Activated CD4-positive, CD25-positive, alpha-beta regulatory T cell treated with anti-CD3 and anti-CD28 coated beads, Interleukin-2, amount 50 U/mL, for 24 hours (primary cell): ENCODE results near the gene AGTRAP.
A peak's percentile ranks its signal among the peaks of the same experiment; 100 is the strongest.

Experiments used
- ATAC-seq, 2 donors: fragments of 150-1000 bp; cut with Tn5 transposase; one replicate each; pipeline ENCODE4 v1.10.0; 2021; ENCODE audit warnings: mild to moderate bottlenecking in 1 of 2, moderate library complexity in 1 of 2

The AGTRAP gene

DNA sequence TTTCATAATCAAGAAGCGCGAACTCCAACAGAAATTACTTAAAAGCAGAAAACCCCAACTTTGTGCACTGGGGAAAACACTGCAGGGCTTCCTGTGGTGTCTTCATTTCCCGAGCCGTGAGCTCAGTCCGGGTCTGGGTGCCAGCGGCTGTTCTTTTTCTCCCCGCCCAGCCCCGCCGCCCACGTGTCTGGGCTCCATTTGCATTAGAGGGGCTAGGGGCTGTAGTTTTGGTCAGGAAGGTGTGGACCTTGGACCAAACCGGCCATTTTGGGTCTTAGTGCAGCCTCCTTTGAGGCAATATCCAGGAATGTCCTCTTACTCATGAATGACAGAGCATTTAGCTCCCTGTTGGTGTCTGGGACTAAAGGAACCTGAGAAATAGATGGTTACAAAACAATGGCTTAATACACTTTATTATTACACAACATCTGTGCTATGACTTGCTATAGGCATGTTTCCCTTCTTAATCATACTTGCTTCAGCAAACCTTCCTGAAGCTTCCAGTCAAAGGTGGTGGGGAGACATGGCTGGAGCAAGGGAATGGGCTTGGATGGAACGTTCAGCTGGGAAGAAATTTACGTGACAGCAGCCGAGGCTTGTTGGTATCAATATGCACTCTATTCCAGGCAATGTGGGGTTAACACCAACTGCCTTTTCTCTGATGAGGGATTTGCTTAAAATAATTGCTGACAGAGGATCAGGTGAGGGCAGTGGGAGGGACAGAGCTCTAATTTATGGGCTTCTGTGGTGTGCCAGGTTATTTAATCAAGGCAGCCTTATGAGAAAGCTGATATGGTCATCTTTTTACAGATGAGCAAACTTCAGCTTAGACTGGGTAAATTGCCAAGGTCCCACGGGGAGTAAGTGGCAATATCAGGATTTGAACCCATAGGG is 1.1 kb downstream of the AGTRAP start:
- peak; percentile 25 to 30 for ATAC-seq

DNA sequence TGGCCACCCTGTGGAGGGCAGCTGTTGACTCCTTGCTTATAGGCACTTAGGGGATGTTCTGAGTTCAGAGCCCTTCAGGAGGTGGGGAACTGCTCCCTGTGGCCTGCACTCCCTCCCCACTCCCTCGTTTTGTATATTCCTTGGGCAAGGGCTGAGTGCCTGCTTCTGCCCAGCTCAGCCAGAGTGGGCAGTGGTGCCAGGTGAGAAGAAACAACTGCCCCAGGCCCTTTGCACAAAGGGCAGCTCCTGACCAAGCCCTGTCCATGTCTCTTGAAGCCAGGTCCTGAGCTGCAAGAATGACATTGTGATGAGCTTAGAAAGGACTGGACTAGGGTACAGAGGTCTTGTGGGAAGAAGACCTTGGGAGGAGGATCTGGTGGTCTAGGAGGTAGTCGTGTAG is 2.2 kb downstream of the AGTRAP start:
- no peak for ATAC-seq

DNA sequence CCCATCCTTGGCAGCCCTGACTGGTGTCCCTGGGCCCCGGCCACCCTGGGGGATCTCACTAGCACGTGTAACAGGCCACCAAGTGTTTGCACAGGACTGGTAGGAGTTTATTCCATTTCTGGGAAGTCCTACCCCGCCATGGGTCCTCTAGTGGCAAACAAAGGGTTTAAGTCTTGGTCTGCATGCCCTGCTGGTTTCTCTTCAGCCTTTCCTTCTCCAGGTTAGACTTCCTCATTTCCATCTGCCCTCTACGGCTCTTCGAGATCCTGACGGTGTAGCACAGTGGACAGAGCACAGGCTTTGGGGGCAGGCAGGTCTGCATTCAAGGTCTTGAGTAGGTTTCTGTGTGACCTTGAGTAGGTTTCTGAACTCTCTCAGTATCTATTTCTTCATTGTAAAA is 2.8 kb downstream of the AGTRAP start:
- no peak for ATAC-seq

DNA sequence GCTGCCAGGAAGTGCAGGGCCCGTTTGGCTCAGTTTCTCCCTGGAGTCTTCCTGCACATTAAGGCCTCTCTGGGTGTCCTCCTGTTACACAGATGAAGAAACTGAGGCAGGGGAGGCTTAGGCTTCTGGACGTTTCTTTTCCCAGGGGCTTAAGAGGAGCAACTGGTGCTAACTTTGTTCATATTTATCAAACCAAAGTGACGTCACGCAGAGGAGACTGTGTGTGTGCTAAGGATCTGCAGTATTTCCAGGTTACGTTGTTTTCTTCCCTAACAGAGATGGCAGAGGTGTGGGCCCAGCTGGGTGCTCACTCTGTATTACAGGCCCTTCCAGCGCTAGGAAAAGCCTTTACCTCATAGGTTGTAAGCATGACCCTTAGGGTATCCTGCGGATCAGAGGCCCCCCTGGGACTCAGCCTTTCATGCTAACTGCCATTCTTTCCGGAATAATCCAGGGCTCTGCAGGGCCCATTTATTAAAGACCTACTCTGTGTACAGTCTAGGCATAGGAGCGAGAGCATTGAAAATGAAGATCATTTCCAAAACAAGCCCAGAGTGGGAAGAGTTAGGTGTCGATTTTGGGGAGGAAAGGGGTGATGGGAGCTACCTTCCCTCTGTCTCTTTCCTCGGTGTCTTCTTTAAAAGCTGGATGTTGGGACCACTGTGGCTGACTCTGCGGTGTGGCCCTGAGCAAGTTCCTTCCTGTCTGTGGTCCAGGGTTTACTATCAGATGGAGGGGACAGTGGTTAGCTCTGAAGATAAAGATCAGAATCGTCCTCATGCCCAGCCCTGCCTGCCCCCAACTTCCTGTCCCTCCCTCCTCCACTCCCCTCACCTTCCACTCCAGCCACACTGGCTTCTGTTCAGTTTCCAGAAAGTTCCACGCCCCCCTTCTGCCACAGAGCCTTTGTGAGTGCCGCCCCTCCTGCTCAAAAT is 4.6 kb downstream of the AGTRAP start:
- ATAC-seq, result peak in 1 of 2 donors; percentile 27

DNA sequence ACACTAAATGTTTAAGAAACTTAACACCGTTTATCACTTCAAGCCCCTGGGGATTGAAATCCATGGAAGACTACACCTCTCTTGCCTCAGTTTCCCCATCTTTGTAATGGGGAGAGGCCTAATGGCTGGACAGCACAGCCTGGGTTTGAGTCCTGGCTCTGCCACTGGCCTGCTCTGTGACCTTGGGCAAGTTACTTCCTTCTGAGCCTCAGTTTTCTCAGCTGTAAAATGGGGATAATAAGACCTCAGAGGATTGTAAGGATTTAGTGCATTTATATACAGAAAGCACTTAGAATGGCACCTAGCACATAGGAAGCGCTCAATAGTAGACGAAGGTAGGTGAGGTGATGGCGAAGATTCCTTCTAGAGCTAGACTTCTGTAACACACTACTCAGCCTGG is 5.5 kb downstream of the AGTRAP start:
- no peak for ATAC-seq

DNA sequence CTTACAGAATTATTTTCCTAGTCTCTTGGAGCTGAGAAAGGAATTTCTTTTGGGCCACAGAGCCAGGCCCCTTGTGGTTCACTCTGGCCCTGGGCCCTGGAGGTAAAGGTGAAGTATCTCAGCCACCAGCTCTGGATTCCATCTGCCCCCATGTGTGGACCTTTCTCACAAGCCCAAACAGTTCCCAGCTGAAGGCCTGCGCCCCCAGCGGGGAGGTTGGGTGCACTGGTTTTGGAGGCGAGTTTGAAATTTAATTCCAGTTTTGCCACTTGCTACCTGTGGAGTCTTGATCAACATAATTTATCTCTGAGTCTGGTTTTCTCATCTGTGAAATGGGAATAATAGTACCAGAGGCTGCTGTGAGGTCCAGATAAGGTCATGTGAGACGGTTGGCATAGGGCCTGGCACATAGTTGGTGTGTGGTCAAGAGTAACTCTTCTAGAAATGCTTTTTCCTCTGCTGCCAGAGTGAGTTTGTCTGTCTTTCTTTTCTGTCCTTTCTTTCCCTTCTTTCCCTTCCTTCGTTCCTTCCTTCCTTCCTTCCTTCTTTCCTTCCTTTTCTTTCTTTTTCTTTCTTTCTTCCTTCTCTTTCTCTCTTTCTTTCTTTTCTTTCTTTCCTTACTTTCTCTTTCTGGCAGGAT is 6.1 kb downstream of the AGTRAP start:
- ATAC-seq, result no peak

DNA sequence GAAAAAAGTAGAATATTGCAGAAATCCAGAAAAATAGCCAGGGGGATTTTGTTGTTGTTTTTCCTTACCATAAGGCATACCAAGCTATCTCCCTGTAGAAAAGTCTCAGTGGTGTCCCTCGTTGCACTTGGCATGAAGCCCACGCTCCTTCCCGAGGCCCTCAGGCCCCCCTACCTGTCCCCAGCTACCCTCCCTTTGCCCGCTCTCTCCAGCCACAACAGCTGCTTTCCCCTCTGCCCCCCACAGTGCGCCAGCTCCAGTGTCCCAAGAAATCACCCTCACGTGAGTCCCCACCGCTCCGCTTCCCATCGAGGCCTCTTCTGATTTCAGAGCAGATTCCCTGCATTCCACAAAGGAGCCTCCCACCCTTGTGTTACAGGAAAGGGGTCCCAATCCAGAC is 8.4 kb downstream of the AGTRAP start:
- no peak for ATAC-seq

DNA sequence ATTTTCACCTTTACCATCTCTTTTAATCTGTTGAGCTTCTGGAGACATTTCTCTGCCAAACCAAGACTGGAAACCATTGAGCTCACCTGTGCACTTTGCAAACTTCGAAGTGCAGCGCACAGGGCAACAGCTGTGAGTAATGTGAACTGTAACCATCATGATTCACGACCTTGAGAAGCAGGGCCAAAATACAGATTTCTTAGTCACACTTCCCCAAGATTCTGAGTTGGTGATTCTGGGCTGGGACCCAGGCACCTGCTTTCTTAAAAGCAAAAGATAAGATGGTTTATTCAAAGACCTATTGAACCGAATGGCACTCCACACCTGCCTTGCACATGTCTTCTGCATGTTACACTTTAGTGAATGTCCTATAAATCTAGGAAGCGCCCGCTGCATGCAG is 10.2 kb downstream of the AGTRAP start:
- no peak for ATAC-seq

DNA sequence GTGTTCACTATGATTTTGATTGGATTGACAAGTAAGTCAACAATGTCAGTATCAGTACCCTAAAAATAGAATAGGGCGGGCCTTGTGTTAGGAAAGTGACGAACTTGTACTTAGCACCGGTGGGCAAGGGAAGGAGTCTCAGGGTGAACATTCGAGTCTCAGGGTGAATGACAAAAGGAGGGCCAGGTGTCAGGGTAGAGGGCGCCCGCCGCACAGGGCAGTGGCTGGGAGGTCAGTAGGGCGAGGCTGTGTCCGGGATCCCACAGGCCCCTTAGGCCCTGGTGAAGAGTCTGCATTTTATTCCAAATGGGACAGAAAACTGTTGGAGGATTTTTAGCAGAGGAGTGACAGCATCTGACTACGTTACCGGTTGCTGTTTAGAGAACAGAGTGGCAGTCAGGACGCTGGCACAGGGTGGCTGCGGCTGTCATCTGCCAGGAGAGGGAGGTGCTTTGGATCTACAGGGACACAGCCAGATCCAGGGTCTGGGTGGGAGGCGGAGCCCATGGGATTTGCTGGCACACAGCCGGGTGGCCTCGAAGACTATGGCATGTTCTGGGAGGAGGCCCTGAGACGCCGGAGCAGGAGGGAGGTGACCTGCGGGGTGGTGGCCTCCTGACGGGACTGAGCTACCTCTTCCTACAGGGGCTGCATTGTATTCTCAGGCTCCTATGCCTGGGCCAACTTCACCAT is 11.0 kb downstream of the AGTRAP start:
- ATAC-seq, result no peak

DNA sequence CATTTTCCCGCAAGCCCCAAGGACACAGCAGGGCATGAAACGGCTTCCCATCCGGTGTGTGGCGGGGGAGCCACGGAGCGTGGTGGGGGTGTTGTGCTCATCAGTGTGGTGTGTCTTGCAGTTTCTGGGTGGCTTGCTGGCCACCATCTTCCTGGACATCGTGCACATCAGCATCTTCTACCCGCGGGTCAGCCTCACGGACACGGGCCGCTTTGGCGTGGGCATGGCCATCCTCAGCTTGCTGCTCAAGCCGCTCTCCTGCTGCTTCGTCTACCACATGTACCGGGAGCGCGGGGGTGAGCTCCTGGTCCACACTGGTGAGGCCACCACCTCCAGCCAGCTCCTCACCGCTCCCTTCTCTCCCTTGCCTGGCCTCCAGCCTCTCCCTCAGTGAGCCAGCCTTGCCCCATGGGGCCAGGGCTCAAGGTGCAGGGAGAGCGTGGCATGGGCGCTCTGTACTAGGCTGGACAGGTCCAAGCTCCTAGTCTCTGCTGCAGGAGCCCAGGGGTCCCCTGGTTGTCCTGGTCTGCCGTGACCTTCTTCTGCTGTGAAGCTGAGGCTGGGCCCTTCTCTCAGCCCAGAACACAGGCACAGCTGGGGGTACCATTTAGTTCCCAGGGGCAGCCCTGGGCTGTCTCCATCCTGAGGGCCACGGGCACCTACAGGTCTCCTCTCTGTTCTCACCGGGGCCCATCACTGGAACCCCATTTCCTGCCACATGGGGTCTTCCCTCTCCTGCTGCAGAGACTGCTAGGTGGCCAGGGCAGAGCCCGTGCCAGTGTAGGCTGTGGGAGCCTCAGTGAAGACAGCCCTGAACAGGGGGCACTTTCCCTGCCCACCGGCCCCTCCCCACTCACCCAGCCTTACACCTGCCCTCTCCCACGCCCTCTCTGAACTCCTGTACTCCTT is 12.6 kb downstream of the AGTRAP start:
- ATAC-seq, result no peak

DNA sequence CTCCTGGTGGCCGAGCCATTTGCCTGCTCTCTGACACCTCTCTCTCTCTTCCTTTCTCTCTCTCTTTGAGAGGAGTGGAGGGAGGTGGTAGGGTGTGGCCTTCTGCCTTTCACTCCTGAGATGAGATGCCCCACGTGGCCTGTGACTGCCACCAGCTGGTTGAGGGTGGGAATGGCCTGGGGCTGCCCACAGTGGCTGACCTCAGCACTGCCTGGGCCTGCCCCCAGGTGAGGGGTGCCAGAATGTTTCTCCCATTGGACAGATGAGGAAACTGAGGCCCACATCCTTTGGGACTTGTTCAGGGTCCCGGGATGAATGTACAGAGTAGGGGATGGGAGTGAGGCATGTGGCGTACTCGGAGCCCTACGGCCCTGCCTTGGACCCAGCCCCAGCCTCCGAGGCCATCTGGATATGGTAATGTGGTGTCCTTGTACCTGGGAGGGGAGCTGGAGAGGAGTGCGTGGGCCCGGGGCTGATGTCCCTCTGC is 13.3 kb downstream of the AGTRAP start:
- ATAC-seq, result peak; percentile 72 to 87

DNA sequence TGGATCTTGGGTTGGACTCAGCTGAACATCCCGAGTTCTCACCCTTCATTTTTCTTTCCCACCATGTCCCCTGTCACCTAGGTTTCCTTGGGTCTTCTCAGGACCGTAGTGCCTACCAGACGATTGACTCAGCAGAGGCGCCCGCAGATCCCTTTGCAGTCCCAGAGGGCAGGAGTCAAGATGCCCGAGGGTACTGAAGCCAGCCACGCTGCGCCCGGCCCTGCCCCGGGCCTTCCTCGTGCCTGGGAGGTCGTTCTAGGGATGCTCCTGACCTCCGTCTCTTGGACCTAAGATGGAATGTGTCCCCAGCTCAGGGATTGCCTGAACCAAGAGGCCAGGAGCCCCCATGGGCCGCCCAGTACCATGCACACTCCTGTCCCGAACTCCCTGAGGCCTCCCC is 14.1 kb downstream of the AGTRAP start:
- no peak for ATAC-seq

DNA sequence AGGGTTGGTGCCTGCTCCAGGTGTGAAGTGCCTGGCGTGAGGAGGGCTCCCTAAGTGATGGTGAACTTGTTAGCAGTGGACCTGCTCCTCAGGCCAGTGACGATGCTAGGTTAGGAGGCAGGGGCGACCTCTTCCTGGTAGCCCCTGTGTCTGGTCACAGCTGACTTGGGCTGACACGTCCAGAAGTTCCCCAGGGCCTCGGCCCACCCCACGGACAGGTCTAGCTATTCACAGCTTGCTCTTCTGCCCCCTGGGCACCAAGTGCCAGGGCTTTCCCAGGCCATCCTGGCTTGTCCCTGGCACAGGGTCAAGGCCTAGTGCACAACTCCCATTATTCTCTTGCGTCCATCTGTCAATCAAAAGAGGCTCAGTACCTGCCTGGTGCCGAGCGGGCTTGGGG is 15.2 kb downstream of the AGTRAP start:
- ATAC-seq, result no peak

DNA sequence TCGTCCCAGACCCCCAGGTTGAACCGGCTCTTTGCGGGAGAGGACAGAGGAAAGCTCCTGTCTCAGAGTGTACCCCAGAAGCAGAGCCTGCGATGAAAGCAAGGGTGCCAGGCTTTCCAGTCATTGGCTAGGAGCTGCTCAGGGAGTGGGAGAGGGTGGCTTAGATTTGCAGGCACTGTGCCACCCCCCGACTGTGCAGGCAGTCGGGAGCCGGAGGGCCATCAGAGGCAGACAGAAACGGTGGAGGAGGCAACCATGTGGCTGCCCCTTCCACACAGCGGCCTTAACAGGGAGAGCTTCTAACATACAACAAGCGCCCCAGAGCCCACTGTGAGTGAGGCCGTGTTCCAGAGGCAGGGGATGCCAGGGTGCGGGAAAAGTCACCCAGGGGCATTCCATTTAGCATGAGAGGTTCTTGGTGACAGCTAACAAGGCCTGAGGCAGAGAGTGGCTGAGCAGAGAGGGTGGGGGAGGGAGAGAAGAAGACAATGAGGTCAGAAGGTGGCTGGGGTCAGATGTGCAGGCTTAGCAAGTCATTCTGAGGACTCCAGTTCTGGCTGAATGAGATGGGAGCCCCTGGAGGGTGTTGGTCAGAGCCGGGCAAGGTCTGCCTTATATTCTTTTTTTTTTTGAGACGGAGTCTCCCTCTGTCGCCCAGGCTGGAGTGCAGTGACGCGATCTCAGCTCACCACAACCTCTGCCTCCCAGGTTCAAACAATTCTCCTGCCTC is 16.6 kb downstream of the AGTRAP start:
- no peak for ATAC-seq

DNA sequence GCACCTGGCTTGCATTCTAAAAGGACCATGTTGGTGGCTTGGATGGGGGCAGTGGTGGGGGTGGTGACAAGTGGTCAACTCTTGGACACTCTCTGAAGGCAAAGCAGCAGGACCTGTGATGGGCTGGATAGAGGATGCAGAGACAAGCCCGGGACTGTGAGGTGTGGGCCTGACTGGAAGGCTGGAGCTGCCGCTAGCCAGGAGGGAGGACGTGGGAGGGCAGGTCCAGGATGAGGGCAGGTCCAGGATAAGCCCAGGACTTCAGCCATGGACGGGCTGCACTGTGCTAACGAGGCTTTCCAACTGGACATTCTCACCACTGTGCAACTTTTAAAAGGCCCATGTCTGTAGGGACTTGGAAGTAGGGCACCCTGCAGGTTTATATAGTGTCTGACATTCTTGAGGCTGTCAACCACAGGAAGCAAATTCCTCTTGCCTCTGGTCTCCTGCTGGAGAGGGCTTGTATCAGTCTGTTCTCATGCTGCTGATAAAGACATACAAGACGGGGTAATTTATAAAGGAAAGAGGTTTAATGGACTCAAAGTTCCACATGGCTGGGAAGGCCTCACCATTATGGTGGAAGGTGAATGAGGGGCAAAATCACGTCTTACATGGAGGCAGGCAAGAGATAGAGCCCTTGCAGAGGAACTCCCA is 17.7 kb downstream of the AGTRAP start:
- no peak for ATAC-seq

DNA sequence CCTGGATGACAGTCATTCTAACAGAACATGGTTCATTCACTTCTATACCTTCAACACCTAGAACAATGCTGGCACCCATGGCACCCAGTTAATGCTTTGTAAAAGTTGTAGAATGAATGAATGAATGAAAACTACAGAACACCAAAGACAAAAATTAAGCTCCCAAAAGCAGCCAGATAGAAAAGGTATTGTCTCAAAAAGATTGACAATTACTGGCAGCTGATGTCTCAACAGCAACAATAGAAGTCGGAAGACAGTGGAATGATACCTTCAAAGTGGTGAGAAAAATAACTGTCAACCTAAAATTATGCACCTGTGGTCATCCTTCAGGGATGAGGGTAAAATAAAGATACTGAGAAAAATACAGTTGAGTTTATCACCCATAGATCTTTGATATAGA is 21.1 kb downstream of the AGTRAP start:
- no peak for ATAC-seq

DNA sequence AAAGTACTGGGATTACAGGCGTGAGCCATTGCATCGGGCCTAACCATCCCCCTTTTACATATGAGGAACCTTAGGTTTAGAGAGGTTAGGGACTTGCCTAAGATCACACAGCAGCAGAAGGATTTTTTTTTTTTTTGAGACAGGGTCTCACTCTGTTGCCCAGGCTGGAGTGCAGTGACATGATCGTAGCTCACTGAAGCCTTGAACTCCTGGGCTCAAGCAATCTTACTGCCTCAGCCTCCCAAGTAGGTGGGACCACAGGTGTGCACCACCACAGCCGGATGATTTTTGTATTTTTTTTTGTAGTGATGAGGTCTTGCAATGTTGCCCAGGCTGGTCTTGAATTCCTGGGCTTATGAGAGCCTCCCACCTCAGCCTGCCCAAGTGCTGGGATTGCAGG is 23.9 kb downstream of the AGTRAP start:
- ATAC-seq, result no peak

DNA sequence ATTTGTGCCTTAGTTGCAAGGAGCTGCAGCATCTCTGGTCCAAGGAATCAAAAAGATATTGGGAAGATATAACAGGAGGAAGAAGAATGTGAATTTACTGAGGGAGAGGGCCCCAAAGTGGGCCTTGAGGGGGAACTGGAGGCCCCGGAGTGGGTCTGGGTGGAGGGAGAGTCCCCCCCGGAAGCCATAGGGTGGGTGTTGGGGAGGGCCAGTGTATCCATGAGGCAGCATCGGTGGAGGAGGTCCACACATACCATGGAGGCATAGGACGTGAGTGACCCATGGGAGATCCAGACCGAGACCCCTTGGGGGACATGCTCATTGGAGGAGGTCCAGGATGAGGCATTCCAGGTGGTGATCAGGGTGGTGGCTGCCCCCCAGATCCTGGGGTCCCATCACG is 25.3 kb downstream of the AGTRAP start:
- no peak for ATAC-seq

DNA sequence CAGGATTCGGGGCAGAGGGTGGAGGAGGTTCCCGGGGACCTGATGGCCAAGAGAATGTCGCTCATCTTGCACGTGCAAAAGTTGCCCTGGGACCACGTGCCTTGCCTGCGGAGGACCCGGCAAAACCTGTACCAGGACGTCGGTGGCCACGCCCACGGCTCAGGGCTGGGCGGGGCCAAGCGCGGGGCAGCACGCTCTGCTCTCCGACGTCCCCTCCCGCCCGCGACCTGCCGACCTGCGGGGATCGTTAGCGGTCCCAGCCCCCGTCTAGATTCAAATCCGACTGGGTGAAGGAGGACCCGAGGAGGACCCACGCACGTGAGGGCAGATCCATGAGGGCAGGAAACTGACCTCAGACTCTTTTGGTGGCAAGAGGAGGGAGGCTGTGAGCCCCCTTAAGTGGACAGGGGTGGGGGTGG is 26.1 kb downstream of the AGTRAP start, which contains the start of gene C1orf167:
C1orf167 (plus strand) TSS at position 206 of the 419 bp plus-strand sequence. CDS start 2,208 bp downstream, outside the sequence.
- ATAC-seq, result peak in 1 of 2 donors; percentile 55

DNA sequence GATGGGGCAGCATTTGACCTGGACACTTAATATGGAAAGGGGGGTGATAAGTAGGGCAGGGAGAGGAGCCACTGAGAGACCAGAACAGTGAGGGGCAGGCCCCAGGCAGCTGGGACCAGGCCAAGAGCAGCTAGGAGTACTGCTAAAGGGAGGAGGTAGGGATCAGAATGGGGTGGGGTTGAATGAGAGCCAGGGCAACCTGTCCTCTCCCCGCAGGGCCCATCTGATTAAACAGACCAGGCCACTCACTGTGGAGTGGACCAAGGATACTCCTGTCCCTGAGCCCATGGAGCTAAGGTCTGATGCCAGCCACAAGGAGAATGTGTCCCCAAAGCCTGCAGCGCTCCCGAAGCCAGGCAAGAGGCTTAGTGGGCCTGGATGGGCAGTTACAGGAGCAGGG is 28.2 kb downstream of the AGTRAP start:
- no peak for ATAC-seq
